Measurements from ENCODE around the gene MUCL3. TPM values are rescaled to one million over a fixed set of nuclear protein-coding genes. Genes with fewer than 3 reads are reported as not detected.

The MUCL3 gene
- total RNA-seq, 1 experiment from 2014 or later, result 0.15 TPM

DNA sequence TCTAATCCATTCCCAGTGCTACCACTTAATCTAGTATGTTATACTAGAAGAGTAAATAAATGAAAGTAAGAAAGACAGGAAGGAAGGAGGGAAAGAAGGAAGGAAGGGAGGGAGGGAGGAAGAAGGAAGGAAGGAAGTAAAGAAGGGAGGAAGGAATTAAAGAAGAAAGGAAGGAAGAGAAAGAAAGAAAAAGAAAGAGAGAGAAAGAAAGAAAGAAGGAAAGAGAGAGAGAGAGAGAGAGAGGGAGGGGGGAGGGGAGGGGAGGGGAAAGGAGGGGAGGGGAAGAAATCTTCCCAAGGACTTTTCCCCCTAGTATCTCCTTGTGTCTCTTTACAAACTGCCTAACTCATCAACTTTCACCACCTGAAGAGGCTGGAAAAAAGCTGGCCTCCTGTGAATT lies 21.9 kb downstream of the MUCL3 start:
- TF ChIP-seq SRF (IDR thresholded peaks at IDR 0.05; ENCODE audit: low read depth), result no peak
- TF ChIP-seq ZFX (IDR thresholded peaks at IDR 0.05), result no peak
- TF ChIP-seq RAD21 (IDR thresholded peaks at IDR 0.05; ENCODE audit: low read depth), result no peak
- TF ChIP-seq, protein P1, sequence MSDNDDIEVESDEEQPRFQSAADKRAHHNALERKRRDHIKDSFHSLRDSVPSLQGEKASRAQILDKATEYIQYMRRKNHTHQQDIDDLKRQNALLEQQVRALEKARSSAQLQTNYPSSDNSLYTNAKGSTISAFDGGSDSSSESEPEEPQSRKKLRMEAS (IDR thresholded peaks at IDR 0.05), result no peak
- TF ChIP-seq CBX3 (IDR thresholded peaks at IDR 0.05; ENCODE audit: low read depth), result no peak
- no peak for ATAC-seq
- no TSS peak for BruUV-seq (replicated peaks)

DNA sequence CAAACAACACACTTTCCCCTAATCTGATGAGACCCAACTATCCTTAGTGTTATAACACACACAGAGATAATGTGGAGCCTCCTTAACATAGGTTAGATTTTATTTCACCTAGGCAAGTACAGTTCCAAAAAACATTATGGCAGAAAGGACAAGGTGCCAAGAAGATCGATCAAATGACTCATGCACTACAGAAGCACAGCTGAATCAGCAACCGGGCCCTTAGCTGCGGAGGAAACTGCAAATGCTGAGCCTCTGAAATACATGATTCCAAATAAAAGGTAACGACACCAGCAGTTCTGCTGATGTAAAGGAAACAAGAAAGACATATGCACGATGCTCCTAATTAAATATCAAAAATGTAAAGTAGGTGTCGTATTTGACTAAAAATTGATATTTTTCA lies 22.9 kb downstream of the MUCL3 start:
- Histone ChIP-seq H3K79me2 (ENCODE audit: insufficient read depth, low read length) (no peaks in the 10 kb centered on the region), H3K4me2 (ENCODE audit: low read length) (no peak overlapping the region), H3K9me3 (ENCODE audit: control insufficient read depth in 1 of 2, insufficient read depth in 1 of 2, low read depth in 1 of 2, low read length in 2 of 2) (no peaks in the 10 kb centered on the region), H3K4me1 (ENCODE audit: control insufficient read depth in 1 of 2, insufficient read depth in 2 of 2, low read length in 2 of 2) (no peaks in the 10 kb centered on the region; a peak in 1 of 4 replicates), H3K27me3 (ENCODE audit: insufficient read depth, low read length) (no peaks in the 10 kb centered on the region), H3K9me2 (ENCODE audit: insufficient read depth) (no peaks in the 10 kb centered on the region), H4K20me1 (ENCODE audit: insufficient read depth) (no peaks in the 10 kb centered on the region), H3K9ac (ENCODE audit: low read length) (no peak overlapping the region), H2AFZ (ENCODE audit: low read depth, low read length, poor library complexity, severe bottlenecking) (no peak overlapping the region), H3K4me3 (replicated peaks in 1 of 2; ENCODE audit: low read depth in 1 of 2, low read length in 2 of 2) (no peak overlapping the region), H3K36me3 (ENCODE audit: control insufficient read depth in 1 of 2, insufficient read depth in 2 of 2, low read length in 2 of 2) (no peaks in the 10 kb centered on the region), H3K27ac (ENCODE audit: low read depth, low read length) (no peak overlapping the region)
- ATAC-seq (no peak), DNase-seq (ENCODE audit: low read depth, low spot score) (no peak)
- RAD21 ChIA-PET (ENCODE audit: low non-redundant PET in 1 of 2, low total read pairs in 2 of 2, uncharacterized antibody in 2 of 2, unreplicated experiment in 2 of 2), result no interaction called here
- intact Hi-C loops (cut with micrococcal nuclease), result no loop called here
- POLR2A ChIA-PET, result no interaction called here
- CTCF ChIA-PET, result no interaction called here
- BruUV-seq (replicated peaks), result no TSS peak
- TF ChIP-seq, protein P2, sequence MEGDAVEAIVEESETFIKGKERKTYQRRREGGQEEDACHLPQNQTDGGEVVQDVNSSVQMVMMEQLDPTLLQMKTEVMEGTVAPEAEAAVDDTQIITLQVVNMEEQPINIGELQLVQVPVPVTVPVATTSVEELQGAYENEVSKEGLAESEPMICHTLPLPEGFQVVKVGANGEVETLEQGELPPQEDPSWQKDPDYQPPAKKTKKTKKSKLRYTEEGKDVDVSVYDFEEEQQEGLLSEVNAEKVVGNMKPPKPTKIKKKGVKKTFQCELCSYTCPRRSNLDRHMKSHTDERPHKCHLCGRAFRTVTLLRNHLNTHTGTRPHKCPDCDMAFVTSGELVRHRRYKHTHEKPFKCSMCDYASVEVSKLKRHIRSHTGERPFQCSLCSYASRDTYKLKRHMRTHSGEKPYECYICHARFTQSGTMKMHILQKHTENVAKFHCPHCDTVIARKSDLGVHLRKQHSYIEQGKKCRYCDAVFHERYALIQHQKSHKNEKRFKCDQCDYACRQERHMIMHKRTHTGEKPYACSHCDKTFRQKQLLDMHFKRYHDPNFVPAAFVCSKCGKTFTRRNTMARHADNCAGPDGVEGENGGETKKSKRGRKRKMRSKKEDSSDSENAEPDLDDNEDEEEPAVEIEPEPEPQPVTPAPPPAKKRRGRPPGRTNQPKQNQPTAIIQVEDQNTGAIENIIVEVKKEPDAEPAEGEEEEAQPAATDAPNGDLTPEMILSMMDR (IDR thresholded peaks at IDR 0.05 in 2 of 3, conservative IDR thresholded peaks at IDR 0.05 in 1 of 3; ENCODE audit: borderline replicate concordance in 1 of 3, insufficient read depth in 1 of 3, low read depth in 2 of 3, low read length in 2 of 3), result no peak
- TF ChIP-seq ELF1 (IDR thresholded peaks at IDR 0.05; ENCODE audit: borderline replicate concordance, low read depth), result no peak
- no peak for TF ChIP-seq FOSL1 (IDR thresholded peaks at IDR 0.05; ENCODE audit: low read depth)
- TF ChIP-seq, protein P1 (IDR thresholded peaks at IDR 0.05), result no peak
- TF ChIP-seq, protein P3, sequence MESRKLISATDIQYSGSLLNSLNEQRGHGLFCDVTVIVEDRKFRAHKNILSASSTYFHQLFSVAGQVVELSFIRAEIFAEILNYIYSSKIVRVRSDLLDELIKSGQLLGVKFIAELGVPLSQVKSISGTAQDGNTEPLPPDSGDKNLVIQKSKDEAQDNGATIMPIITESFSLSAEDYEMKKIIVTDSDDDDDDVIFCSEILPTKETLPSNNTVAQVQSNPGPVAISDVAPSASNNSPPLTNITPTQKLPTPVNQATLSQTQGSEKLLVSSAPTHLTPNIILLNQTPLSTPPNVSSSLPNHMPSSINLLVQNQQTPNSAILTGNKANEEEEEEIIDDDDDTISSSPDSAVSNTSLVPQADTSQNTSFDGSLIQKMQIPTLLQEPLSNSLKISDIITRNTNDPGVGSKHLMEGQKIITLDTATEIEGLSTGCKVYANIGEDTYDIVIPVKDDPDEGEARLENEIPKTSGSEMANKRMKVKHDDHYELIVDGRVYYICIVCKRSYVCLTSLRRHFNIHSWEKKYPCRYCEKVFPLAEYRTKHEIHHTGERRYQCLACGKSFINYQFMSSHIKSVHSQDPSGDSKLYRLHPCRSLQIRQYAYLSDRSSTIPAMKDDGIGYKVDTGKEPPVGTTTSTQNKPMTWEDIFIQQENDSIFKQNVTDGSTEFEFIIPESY (IDR thresholded peaks at IDR 0.05; ENCODE audit: extremely low read depth, insufficient replicate concordance, low read length), result no peak
- TF ChIP-seq, protein P4, sequence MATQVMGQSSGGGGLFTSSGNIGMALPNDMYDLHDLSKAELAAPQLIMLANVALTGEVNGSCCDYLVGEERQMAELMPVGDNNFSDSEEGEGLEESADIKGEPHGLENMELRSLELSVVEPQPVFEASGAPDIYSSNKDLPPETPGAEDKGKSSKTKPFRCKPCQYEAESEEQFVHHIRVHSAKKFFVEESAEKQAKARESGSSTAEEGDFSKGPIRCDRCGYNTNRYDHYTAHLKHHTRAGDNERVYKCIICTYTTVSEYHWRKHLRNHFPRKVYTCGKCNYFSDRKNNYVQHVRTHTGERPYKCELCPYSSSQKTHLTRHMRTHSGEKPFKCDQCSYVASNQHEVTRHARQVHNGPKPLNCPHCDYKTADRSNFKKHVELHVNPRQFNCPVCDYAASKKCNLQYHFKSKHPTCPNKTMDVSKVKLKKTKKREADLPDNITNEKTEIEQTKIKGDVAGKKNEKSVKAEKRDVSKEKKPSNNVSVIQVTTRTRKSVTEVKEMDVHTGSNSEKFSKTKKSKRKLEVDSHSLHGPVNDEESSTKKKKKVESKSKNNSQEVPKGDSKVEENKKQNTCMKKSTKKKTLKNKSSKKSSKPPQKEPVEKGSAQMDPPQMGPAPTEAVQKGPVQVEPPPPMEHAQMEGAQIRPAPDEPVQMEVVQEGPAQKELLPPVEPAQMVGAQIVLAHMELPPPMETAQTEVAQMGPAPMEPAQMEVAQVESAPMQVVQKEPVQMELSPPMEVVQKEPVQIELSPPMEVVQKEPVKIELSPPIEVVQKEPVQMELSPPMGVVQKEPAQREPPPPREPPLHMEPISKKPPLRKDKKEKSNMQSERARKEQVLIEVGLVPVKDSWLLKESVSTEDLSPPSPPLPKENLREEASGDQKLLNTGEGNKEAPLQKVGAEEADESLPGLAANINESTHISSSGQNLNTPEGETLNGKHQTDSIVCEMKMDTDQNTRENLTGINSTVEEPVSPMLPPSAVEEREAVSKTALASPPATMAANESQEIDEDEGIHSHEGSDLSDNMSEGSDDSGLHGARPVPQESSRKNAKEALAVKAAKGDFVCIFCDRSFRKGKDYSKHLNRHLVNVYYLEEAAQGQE (IDR thresholded peaks at IDR 0.05; ENCODE audit: low read depth), result no peak
- no peak for TF ChIP-seq RAD21 (IDR thresholded peaks at IDR 0.05; ENCODE audit: low read depth)
- no peak for TF ChIP-seq ZNF274 (IDR thresholded peaks at IDR 0.05; ENCODE audit: low read depth, low read length)
- TF ChIP-seq SP1 (IDR thresholded peaks at IDR 0.05; ENCODE audit: low read depth), result no peak
- TF ChIP-seq ZFX (IDR thresholded peaks at IDR 0.05), result no peak
- no peak for TF ChIP-seq POLR2A (IDR thresholded peaks at IDR 0.05; ENCODE audit: borderline replicate concordance, extremely low read depth, insufficient read depth, insufficient read length)
- no peak for TF ChIP-seq CBX3 (IDR thresholded peaks at IDR 0.05; ENCODE audit: low read depth)

More for the DNA sequence above, 21.9 kb downstream of the MUCL3 start:
- Histone ChIP-seq H3K27me3 (ENCODE audit: insufficient read depth, low read length) (no peaks in the 10 kb centered on the region), H3K9ac (ENCODE audit: low read length) (no peak overlapping the region), H3K4me2 (ENCODE audit: low read length) (no peak overlapping the region), H3K9me2 (ENCODE audit: insufficient read depth) (no peaks in the 10 kb centered on the region), H3K36me3 (ENCODE audit: control insufficient read depth in 1 of 2, insufficient read depth in 2 of 2, low read length in 2 of 2) (no peaks in the 10 kb centered on the region), H3K9me3 (ENCODE audit: control insufficient read depth in 1 of 2, insufficient read depth in 1 of 2, low read depth in 1 of 2, low read length in 2 of 2) (no peaks in the 10 kb centered on the region), H3K4me3 (replicated peaks in 1 of 2; ENCODE audit: low read depth in 1 of 2, low read length in 2 of 2) (no peak overlapping the region), H3K4me1 (ENCODE audit: control insufficient read depth in 1 of 2, insufficient read depth in 2 of 2, low read length in 2 of 2) (no peaks in the 10 kb centered on the region; a peak in 1 of 4 replicates), H4K20me1 (ENCODE audit: insufficient read depth) (no peaks in the 10 kb centered on the region), H2AFZ (ENCODE audit: low read depth, low read length, poor library complexity, severe bottlenecking) (no peak overlapping the region), H3K79me2 (ENCODE audit: insufficient read depth, low read length) (no peaks in the 10 kb centered on the region), H3K27ac (ENCODE audit: low read depth, low read length) (no peak overlapping the region)
- ChIA-PET CTCF (no interaction called here), POLR2A (no interaction called here), RAD21 (ENCODE audit: low non-redundant PET in 1 of 2, low total read pairs in 2 of 2, uncharacterized antibody in 2 of 2, unreplicated experiment in 2 of 2) (no interaction called here)
- no peak for DNase-seq (ENCODE audit: low read depth, low spot score)
- intact Hi-C loops (cut with micrococcal nuclease), result no loop called here
